Measurements from ENCODE around the gene ABHD2.

Gene ABHD2

DNA sequence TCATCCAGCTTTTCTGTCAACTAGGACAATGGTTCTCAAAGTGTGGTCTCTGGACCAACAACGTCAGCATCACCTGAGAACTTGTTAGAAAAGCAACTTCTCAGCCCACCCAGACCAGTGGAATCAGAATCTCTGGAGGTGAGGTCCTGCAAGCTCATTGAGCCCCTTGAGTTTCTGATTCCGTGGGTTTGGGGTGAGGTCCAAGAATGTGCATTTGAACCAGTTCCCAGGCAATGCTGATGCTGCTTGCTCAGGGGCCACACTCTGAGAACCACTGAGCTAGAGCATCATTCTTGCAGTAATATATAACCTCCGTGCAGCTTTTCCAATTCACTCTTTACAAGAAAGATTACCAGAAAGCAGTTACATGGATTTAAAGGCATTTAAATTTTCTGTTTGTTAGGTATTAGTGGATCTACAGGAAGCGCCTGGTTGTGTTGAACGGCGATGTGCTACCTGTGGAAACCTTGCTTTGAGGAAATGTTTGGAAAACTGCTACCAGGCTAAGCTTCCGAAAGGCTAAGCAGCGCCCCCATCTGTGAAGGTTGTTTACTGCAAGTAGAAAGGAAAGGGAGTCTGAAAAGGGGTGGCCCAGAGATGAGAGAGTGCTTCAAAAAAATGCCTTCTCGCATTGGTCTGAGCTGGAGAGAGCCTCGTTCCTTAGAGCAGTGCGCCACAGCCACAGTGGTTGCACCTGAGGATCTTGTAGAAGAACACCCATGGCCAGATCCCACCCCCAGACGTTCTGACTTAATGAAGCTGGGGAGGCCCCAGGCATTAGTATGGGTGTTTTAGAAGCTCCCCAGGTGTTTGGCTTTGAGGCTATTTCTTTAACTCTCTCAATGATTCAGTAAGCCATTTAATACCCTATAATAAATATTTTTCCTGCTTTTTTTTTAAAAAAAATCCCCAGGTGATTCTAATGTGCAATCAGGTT is 83.1 kb downstream of the ABHD2 start:
- no peak for DNase-seq

- no peak for DNase-seq
Observed at GRCh38 chr15:89172921-89173320, 84.7 kb downstream of the ABHD2 start.

- no peak for DNase-seq
Observed at GRCh38 chr15:89174476-89174875, 86.2 kb downstream of the ABHD2 start.

- no peak for DNase-seq
Observed at GRCh38 chr15:89175617-89176191, 87.4 kb downstream of the ABHD2 start.

DNA sequence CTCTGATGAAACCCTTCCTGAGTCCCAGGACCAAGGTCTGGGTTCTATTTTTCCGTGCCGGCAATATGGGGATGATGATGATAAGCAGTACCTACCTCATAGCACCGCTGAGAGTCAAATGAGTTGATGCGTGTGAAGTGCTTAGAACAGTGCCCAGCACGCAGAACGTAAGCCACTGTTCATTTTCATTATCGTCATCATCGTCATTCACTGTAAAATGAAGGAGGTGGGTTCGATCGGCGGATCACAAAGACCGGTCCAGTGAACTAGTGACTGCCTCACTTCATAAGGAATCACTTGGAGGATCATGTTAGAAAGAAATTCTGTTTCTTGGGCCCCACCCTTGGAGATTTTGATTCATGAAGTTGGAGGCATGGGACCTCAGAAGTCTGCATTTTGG is 88.9 kb downstream of the ABHD2 start:
- no peak for DNase-seq

- peak; percentile 40 for DNase-seq
Observed at GRCh38 chr15:89177633-89178306, 89.5 kb downstream of the ABHD2 start.

- DNase-seq, result no peak
Observed at GRCh38 chr15:89178307-89178977, 90.2 kb downstream of the ABHD2 start.

DNA sequence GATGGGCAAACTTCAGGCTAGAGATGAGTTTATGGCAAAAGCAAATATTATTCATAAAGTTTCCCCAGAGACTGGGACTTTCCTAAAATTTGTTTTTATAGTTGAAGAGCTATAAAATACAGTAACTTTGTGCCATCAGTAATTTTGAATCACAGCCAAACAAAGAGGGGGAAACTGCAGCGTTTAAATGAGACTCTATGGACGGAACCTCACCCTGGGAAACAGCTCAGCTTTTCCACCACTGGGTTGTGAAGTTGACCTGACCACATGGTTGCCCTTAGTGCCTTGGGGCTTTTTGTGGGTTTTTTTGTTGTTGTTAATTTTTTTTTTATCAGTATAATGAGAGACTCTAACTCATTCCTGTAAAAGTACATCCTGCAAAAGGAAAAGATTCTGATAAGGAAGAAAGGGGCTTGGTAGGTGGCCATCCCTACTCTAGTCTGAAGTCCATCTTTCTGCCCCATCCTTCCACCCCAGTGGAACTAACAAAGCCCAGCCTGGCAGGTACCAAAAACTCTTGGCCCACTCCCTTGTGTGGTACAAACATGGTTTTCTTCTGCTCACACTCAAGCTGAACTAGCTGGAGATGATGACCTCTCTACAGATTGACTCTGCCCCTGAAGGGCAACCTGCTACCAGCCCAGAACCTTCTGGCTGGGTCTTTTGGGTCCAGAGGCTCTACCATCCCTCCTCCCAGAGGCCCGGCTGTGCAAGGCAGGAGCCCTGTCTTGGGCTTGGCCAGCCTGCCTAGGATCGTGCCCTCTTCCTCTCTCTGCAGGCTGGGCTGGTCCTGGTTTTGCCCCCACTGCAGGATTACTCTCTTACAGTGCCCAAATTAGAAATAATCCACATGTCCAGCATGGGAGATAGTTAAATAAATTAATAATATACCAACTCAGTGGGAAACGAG is 92.0 kb downstream of the ABHD2 start:
- DNase-seq, result no peak

GRCh38 chr15:89184357-89184756 is 96.1 kb downstream of the ABHD2 start:
- no peak for DNase-seq

DNA sequence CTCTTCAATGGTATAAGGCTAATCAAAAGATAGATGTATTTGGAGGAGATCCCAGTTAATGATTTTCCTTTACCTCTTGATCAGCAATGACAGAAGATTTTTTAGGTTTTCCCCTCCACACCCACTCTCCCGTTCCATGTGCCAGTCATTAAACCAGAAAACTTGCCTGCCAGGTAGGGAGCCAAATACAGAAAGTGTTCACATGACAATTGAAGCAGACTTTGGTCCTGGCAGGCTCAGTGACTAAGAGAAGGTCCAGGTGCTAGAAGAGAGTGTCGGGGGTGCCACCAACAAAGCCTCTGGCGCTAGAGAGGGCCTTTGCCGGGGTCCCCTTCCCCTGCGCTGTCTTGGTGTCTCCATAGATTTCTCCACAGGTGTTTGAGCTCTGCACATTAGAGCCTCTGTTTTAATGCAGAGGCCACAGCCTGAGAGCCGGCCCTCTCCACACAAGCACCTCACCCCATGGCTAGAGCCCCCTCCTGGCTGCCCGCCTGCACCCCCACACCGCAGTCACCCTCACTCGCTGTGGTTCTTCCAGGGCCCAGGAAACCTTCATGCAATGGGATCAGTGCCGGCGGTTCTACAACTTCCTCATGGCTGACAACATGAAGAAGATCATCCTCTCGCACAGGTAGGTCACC is 96.8 kb downstream of the ABHD2 start:
- no peak for DNase-seq

GRCh38 chr15:89186803-89187202 is 98.5 kb downstream of the ABHD2 start:
- no peak for DNase-seq

- DNase-seq, result no peak
Observed at GRCh38 chr15:89187301-89187985, 99.2 kb downstream of the ABHD2 start.

DNA sequence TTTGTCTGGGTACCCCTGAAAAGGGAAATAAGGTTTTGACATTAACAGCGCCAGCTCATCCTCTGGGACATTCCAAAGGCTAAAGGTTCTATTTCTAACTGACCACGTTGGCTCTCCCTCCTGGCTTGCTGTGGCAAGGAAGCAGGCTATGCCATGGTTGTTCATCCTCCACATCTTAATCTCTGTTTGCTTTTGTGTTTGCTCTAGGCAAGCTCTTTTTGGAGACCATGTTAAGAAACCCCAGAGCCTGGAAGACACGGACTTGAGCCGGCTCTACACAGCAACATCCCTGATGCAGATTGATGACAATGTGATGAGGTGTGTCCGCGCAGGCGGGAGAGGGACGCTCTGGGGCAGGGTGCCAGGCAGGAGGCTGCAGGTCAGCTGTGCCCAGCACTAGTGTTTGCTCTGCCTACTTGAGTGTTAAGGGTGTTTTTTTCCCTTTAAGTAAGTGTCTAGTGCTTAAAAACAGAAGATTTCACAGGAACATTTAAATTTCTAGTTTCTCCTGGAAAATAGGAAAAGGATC is 99.8 kb downstream of the ABHD2 start:
- no peak for DNase-seq

GRCh38 chr15:89192136-89192535 is 103.9 kb downstream of the ABHD2 start:
- DNase-seq, result no peak

DNA sequence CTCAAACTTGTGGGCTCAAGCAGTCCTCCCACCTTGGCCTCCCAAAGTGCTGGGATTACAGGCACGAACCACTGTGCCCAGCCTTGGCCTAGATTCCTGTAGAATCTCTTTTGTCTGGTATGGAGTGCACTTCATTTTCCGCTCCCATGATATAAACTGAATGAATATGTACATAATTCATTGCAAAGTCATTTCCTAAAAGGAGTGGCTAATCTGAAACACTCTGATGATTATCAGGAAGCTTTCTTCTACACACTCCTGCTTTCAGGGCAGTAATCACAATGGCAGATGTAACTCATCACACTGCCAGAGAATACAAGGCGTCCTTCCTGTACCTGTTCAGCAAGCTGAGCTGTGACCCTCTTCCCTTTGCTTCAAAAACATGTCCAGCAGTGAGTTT is 104.5 kb downstream of the ABHD2 start:
- DNase-seq, result no peak

DNA sequence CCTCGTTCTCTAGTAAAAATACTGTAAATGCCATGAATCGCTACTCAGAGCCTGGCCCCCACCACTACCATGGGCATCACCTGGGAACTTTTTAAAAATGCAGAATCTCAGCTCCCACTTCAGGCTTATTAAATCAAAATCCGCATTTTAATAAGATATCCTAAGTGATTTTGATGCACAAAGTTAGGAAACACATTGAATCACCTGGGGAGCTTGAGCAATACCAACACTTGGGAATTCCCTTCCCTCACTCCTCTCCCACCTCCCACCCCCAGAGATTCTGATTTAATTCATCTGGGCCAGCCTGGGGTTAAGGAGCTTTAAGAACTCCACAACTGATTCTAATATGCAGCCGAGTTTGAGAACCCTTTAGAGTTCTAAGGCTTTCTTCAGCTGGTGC is 106.4 kb downstream of the ABHD2 start:
- no peak for DNase-seq

- no peak for DNase-seq
Observed at GRCh38 chr15:89195836-89196235, 107.6 kb downstream of the ABHD2 start.

DNA sequence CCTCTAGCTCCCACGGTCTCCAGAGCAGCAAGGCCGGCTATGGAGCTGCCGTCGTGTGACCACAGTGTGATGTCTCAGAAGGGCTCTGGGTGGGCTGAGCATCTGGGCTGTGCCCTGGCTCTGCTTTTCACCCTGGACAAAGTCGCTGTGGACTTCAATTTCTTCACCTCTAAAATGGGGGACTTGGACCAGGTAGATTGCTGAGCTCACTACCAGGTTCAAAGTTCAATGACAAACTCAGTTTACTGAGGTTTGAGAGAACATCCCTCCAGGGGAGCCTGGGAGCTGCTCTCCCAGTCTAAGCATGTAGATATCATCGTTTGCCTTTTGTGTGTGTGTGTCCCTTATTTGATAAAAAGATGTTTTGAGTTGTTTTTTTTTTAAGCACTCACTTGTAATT is 108.0 kb downstream of the ABHD2 start:
- DNase-seq, result no peak

DNA sequence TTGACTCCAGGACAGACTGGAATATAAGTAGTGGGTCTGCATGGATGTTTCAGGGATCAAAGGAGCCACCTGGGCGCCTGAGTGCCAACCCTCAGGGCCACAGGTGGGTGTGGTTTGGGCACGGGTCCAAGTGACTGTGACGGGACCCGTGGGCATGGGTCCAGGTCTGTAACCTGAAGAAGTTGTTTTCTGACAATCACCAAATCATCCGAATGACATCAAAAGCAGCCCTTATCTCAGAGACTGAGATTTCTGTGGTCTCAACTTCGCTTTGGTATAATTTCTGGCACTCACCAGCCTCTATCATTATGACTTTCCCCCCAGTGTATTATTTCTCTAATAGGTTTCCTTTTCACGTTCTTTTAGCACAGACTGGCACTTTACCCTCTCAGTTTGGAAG is 108.7 kb downstream of the ABHD2 start:
- no peak for DNase-seq

DNA sequence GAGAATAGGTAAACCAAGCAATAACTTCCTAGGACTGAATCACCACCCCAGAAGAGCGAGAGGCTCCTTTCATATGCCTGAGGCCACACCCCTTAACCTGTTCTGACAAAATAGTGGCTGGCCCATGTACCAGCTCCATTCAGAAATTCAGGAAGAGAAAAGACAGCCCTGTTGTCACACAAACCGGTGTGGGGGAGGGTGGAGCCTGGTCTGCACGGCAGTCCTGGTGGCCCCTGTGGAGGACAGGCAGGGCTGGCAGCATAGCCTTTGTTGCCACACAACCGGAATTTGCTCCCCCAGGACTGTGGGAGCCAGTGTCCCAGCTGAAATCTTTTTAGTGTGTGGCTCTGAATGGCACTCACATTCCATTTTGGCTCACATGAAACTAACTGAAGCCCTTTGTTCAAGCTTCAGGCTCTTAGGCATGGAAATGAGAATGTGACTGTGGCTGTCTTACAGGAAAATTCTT is 109.3 kb downstream of the ABHD2 start:
- DNase-seq, result no peak

- DNase-seq, result no peak
Observed at GRCh38 chr15:89198196-89198595, 109.9 kb downstream of the ABHD2 start.
